Choroid plexus epithelial cell (primary cell): ENCODE data around the gene OR10A4.
A peak's percentile ranks its signal among the peaks of the same experiment; 100 is the strongest.
"Not testable (repeated sequence)": the region's sequence is repeated elsewhere in the genome, so short reads cannot be mapped to it uniquely, and the experiment has no call there.

Source experiments
- DNase-seq: peaks from one replicate; pipeline ENCODE4 v3.0.0-alpha.2; 2010; ENCODE audit warnings: low read depth
- H3K4me3 ChIP-seq: 2 replicates; pipeline ENCODE4 v1.5.1; 2011; ENCODE audit warnings: low read depth, mild to moderate bottlenecking, control low read depth, low read length, moderate library complexity
- TF ChIP-seq, protein P1 (sequence below): conservative IDR thresholded peaks from 2 replicates; pipeline ENCODE4 v1.5.1; 2011; ENCODE audit warnings: low read depth, mild to moderate bottlenecking, control low read depth, inconsistent platforms, low read length, moderate library complexity

Gene OR10A4

DNA sequence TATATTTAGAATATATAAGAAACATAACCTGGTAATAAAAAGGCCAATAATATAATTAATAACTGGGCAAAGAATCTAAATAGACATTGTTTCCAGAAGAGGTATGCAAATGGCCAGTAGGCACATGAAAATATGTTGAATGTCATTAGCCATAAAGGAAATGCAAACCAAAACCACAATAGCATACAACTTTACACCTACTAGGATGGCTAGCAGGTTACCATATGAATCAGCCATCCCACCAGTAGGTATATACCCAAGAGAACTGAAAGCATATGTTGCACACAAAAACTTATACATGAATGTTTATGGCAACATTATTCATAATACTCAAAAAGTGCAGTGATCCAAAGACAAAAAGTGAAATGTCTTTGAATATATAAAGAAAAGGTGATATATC lies 18.6 kb downstream of the OR10A4 start:
- TF ChIP-seq, protein P1, sequence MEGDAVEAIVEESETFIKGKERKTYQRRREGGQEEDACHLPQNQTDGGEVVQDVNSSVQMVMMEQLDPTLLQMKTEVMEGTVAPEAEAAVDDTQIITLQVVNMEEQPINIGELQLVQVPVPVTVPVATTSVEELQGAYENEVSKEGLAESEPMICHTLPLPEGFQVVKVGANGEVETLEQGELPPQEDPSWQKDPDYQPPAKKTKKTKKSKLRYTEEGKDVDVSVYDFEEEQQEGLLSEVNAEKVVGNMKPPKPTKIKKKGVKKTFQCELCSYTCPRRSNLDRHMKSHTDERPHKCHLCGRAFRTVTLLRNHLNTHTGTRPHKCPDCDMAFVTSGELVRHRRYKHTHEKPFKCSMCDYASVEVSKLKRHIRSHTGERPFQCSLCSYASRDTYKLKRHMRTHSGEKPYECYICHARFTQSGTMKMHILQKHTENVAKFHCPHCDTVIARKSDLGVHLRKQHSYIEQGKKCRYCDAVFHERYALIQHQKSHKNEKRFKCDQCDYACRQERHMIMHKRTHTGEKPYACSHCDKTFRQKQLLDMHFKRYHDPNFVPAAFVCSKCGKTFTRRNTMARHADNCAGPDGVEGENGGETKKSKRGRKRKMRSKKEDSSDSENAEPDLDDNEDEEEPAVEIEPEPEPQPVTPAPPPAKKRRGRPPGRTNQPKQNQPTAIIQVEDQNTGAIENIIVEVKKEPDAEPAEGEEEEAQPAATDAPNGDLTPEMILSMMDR = no peak
- no peak for DNase-seq

DNA sequence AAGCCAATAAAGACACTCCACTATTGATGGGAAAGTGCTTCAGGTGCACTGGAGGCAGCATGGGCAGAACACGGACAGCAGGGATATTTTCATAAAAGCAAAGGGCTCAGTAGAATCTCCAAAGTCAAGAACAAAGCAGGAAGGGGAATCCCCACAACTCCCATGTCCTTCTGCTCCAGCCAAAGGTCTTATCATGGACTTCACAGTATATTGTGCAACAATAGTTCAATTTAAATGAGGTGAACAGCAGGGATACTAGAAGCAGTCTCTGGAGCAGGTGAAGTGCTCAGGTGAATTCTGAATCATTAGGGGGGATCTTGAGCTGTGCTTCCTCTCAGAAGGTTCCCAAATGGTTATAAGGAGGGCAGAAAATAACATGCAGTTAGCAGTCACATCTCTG lies 22.5 kb downstream of the OR10A4 start:
- no peak for DNase-seq
- TF ChIP-seq, protein P1 = no peak
- H3K4me3 ChIP-seq = no peak overlapping the region

More for the DNA sequence above, 18.6 kb downstream of the OR10A4 start:
- H3K4me3 ChIP-seq = no peak overlapping the region

DNA sequence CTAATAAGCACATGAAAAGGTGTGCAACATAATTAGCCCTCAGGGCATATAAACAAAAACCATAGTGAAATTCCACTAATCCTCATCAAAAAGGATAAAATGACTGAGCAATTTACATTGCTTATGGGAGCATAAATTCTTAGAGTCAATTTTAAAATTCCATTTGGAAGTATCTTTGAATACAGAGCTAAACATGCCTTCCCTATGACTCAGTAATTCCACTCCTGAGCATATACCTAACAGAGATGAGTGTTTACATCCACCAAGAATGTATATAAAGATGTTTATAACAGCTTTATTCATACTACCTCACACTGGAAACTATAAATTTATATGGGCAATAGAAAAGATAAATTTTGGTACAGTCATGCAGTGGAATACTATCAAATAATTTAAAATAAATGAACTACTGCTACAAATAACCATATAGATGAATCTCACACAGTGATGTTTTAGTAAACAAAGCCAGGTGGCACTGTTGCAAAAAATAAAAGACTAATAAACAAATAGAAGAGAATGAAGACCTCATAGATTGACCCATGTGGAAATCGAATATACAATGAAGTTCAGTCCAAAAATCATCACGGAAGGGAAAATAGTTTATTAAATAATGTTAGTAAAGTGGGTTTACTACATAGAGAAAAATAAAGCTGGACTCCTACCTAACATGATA lies 24.0 kb downstream of the OR10A4 start:
- H3K4me3 ChIP-seq = no peak overlapping the region
- DNase-seq = peak; percentile 3
- TF ChIP-seq, protein P1 = no peak

DNA sequence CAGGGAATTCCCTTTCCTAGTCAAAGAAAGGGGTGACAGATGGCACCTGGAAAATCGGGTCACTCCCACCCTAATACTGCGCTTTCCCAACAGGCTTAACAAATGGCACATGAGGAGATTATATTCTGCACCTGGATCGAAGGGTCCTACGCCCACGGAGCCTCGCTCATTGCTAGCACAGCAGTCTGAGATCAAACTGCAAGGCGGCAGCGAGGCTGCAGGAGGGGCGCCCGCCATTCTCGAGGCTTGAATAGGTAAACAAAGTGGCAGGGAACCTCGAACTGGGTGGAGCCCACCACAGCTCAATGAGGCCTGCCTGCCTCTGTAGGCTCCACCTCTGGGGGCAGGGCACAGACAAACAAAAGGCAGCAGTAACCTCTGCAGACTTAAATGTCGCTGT lies 28.4 kb downstream of the OR10A4 start:
- H3K4me3 ChIP-seq, DNase-seq: not testable (repeated sequence)

DNA sequence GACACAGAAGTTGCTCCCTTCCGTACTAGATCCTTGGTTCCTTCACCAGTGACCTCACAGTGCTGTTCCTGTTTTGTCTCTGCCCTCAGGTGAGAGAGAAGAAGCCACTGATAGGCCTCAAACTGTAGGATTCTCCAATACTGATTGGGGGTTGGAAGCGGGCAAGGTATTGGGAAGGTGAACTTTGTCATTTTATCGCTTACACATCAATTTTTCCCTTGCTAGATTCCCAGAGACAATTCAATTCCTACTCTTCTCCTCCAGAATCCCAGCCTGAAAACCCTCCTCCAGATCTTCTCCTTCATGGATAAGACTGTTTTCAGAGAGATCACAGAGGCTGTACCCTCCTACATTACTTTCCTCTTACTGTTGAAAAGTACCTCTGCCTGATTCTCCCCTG lies 35.0 kb downstream of the OR10A4 start:
- H3K4me3 ChIP-seq = no peak overlapping the region
- DNase-seq = no peak
- TF ChIP-seq, protein P1 = no peak

DNA sequence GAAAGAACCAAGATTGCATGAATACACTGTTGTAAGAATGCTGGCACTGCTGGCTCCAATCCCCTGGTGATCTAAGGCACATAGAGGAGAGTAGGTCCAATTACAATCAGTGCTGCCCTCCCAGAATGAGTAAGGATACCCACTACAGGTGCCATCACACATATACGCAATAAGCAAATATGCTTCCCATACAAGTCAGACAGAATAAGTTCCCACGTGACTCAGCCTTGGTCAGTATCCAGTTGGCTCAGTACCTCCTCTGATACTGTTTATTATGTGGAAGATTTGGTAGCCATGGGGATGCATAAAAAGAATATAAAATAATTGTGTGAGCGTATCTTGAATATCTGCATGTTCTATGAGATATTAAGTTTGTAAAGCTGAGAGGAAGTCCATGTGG lies 35.5 kb downstream of the OR10A4 start:
- DNase-seq = peak; percentile 47
- TF ChIP-seq, protein P1 = no peak
- H3K4me3 ChIP-seq = no peak overlapping the region

DNA sequence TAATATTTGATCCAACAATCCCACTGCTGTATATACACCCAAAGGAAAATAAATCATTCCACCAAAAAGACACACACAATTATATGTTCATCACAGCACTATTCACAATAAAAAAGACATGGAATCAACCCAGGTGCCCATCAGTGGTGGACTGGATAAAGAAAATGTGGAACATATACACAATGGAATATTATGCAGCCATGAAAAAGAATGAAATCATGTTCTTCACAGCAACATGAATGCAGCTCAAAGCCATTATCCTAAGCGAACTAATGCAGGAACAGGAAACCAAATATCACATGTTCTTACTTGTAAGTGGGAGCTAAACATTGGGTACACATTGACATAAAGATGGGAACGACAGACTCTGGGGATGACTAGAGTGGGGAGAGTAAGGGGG lies 43.3 kb downstream of the OR10A4 start:
- TF ChIP-seq, protein P1 = no peak
- no peak for DNase-seq
- H3K4me3 ChIP-seq = no peak overlapping the region
